ENCODE measurements around the gene ARF5. TPM values are rescaled to one million over a fixed set of nuclear protein-coding genes. Genes with fewer than 3 reads are reported as not detected.

Gene ARF5
- total and polyA plus RNA-seq, 7 experiments from 2014 or later, result 74.6 to 158 (median 107) TPM

DNA sequence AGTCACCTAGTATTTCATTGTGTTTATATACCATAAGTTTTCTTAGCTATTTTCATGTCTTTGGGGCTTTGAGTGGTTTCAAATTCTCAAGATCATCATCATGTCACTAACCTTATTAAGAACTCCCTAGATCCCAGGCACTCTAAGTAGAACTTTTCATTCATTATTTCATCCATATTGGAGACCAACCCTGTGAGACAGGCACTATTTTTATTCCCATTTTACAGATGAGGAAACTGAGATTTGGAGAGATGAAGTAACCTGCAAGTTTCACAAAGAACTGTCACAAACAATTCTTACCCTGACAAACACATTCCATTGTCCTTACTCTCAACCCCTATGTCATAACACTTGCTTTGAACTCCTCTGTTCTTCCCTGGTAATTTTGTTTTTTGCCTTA is 50.0 kb downstream of the ARF5 start:
- Histone ChIP-seq H3K27ac (ENCODE audit: low read depth, low read length) (no peak overlapping the region), H3K27me3 (ENCODE audit: control insufficient read depth in 2 of 2, insufficient read depth in 2 of 2, low read length in 2 of 2) (peaks cover 0 to 2% of the 10 kb centered on the region in 2 donors), H3K36me3 (ENCODE audit: control insufficient read depth in 2 of 3, insufficient read depth in 3 of 3, low read length in 3 of 3) (no peaks in the 10 kb centered on the region), H3K4me1 (ENCODE audit: control insufficient read depth in 2 of 2, insufficient read depth in 2 of 2, low read length in 2 of 2) (no peaks in the 10 kb centered on the region), H3K9me3 (ENCODE audit: control insufficient read depth in 2 of 3, low read length in 3 of 3) (no peaks in the 10 kb centered on the region), H3K4me3 (ENCODE audit: low read length) (no peak overlapping the region)
- Mint-ChIP-seq H3K27ac (no peak overlapping the region), H3K9me3 (no peaks in the 10 kb centered on the region), H3K4me3 (no peak overlapping the region), H3K36me3 (peaks cover 0 to 3% (median 0%) of the 10 kb centered on the region in 5 donors), H3K27me3 (peaks cover 24 to 43% (median 31%) of the 10 kb centered on the region in 5 donors), H3K4me1 (peaks cover 0 to 1% (median 0%) of the 10 kb centered on the region in 7 donors)
- ATAC-seq (no peak), DNase-seq (no peak)
- intact Hi-C loops (cut with micrococcal nuclease), result no loop called here
- ChIA-PET CTCF (no interaction called here), POLR2A (no interaction called here)

Other genes starting within 250 kb of the ARF5 start
- 10 to 100 TPM; 43.3 to 71.9 (median 61.4) TPM for gene ZNF800, start 195.7 kb upstream of the ARF5 start, total RNA-seq
- gene ZNF800, start 195.7 kb upstream of the ARF5 start, polyA plus RNA-seq, result 10 to 100 TPM; 47.4 to 63.4 TPM
- 10 to 100 TPM; 19.6 to 31.3 (median 23.7) TPM for gene GCC1, start 2.8 kb upstream of the ARF5 start, total RNA-seq
- gene GCC1, start 2.8 kb upstream of the ARF5 start, polyA plus RNA-seq, result 10 to 100 TPM in 1 of 2 donors, 1 to 10 TPM in 1; 9.3 to 21.1 TPM
- 1 to 10 TPM; 1.4 to 6.1 (median 5.0) TPM for gene FSCN3, start 5.3 kb downstream of the ARF5 start, total RNA-seq
- gene FSCN3, start 5.3 kb downstream of the ARF5 start, polyA plus RNA-seq, result under 1 TPM; 0.37 to 0.47 TPM
- gene PAX4, start 29.7 kb downstream of the ARF5 start, total RNA-seq, result not detected
- gene PAX4, start 29.7 kb downstream of the ARF5 start, polyA plus RNA-seq, result not detected
- 100 to 1,000 TPM; 132 to 253 (median 163) TPM for gene SND1, start 63.8 kb downstream of the ARF5 start, total RNA-seq
- 10 to 100 TPM; 68.6 to 99.9 TPM for gene SND1, start 63.8 kb downstream of the ARF5 start, polyA plus RNA-seq

All from naive thymus-derived CD4-positive, alpha-beta T cell (primary cell).